HUDEP-2 (cell line): ENCODE measurements around the gene GOLGA8A.
"Not testable (repeated sequence)": the region's sequence is repeated elsewhere in the genome, so short reads cannot be mapped to it uniquely, and the experiment has no call there.

ENCODE experiments used
- DNase-seq, 76 experiments: peaks; one replicate each; lab custom pipeline; 2025; ENCODE audit not compliant: unreplicated experiment in 76 of 76; lab: John Stamatoyannopoulos, UW

GOLGA8A gene

DNA sequence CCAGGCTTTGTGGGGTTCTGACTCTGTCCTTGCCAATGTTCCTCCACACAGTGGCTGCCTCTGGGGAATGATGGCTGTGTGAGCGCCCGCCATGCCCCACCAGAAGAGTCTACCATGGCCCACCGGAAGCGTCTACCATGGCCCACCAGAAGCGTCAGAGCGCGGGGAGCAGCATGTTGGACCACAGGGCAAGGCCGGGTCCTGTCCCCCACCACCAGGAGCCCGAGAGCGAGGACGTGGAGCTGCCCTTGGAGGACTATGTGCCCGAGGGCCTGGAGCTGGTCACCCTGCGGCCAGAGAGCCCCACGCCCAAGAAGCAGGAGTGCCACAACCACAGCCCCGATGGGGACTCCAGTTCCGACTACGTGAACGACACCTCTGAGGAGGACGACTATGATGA lies 28.1 kb downstream of the GOLGA8A start:
- not testable (repeated sequence) for DNase-seq

DNA sequence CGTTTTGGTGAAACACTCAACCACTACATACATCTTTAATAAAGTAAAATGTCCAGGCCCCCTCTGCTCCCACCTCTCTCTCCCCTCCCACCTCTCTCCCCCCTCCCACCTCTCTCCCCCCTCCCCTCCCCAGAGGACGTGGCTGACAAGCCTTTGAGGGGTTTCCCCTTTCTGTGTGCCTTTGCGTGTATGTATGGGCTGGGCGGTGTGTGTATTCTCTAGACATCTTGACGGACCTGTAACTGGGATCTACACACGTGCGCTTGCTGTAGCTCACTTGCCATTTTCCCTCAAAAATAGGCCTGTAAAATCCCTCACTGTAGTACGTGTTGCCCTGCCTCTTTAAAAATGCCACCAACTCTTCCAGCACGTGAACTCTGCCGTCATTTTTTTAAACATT lies 28.6 kb downstream of the GOLGA8A start:
- not testable (repeated sequence) for DNase-seq

DNA sequence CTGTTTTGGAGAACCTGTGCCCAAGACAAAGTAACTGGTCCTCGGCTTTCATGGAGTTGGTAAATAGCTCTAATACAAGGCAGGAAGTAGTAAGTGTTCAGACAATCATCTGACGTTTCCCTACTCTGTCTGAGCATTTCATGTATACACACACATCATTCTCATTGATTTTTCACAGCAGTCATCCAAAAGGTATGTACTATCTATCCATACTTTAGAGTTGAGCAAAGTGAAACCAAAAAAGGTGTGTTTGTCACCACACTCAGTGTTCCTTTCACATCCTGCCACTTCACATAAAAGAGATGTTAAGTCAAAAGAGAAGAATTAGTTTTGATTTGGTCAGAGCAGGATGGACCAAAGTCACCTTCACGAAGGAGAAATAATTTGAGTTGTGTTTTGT lies 33.7 kb downstream of the GOLGA8A start:
- not testable (repeated sequence) for DNase-seq

DNA sequence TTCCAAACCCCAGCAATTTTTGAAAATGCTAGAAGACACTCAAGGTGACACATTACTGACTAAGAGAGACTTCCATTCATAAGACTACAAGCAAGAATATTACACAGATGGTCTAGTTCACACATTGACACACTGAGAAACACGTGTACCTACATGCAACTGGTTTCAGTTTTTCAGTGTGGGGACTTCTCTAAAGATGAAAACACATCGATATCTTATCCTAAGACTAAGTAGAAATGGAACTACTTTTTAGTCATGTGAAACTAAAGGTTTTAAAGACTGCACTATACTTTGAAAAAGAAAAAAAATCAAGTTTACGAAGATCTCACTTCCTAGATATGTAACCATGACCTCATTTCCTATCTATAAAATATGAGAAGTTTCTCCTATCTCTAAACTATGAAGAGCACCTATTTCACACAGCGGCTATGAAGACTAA lies 34.4 kb downstream of the GOLGA8A start:
- not testable (repeated sequence) for DNase-seq

DNA sequence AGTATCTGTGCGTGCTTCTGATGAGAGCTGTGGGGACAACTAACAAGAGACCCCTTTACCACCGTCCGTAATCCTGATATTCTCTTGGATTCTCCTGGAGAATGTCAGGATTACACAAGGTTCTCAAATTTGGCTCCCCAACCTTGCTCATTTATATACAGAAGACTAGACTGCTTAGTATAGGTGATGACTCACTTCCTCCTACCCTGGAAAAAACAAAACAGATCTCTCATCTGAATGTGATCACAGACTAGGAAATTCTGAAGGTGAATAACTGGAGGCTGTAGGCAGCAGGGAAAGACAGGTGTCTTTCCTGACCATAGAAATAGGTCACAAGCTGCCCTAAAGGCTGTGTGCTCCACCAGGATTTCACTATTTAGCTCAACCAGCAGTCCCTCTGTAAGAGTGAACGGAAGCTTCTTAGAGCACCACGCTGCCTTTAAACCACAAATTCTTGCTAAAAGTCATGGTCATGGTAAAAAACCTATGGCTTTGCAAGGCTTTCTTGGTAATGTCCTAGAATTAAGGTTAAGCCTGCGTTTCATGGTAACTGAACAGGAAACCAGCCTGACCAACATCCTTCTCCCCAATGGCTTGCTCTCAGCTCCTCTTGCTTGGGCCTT lies 39.9 kb downstream of the GOLGA8A start:
- not testable (repeated sequence) for DNase-seq

DNA sequence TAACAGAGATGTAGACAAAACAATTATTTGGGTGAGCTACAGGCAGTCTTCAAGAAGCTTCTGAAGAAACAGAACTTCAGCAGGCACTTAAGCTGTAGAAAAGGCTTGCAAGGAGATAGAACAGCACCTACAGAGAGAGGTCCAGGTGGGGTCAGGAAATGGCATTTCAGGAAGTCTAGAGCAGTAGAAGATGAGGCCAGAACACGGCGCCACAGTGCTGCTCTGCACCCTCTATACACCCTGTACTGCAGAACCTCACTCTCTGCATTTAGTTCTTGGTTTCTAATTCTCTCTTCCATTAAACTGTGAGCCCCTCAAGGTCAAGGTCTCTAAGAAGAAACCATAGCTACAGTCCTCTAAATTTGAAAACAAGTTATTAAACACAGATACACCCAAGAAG lies 44.6 kb downstream of the GOLGA8A start:
- not testable (repeated sequence) for DNase-seq

DNA sequence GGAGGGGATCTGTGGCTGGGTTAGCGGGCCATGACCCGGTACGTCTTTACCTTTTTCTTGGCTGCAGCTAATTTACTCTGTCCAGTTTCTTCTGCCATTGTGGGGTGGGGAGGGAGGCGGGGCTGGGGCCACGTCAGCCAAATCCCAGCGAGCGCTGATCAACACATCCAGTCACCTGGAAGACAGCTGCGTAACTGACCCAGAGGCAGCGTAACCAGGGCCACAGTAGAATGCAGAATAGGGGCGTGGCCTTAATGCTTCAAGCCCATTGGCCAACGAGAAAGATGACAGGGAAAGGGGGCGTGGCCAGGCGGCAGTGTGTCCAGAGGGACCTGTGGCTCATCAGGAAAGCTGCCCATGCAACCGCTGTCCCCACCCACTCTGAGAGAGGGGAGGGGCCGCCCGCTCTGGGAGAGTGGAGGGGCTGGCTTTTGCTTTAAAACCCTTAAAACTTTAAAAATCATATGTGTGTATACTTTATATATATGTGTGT lies 48.0 kb downstream of the GOLGA8A start:
- not testable (repeated sequence) for DNase-seq
